ENCODE data around the gene DDIAS.

DDIAS gene

GRCh38 chr11:82873919-82874333 lies 27.6 kb upstream of the DDIAS start:
- no peak for TF ChIP-seq POLR2A (IDR thresholded peaks at IDR 0.05; ENCODE audit: extremely low read depth, insufficient read length)
- no peak for TF ChIP-seq CTCF (IDR thresholded peaks at IDR 0.05; ENCODE audit: low read depth, low read length)
- TF ChIP-seq MYC (IDR thresholded peaks at IDR 0.05; ENCODE audit: low read depth, low read length): no peak
- no peak for TF ChIP-seq MAX (IDR thresholded peaks at IDR 0.05; ENCODE audit: low read depth, low read length)
- no peak overlapping the region for H3K4me3 ChIP-seq (ENCODE audit: low read depth, low read length)
- DNase-seq (ENCODE audit: low read depth): no peak

GRCh38 chr11:82874646-82875523 lies 26.7 kb upstream of the DDIAS start:
- no peak for DNase-seq (ENCODE audit: low read depth)
- TF ChIP-seq CTCF (IDR thresholded peaks at IDR 0.05; ENCODE audit: low read depth, low read length) (no peak), MAX (IDR thresholded peaks at IDR 0.05; ENCODE audit: low read depth, low read length) (no peak), MYC (IDR thresholded peaks at IDR 0.05; ENCODE audit: low read depth, low read length) (no peak), POLR2A (IDR thresholded peaks at IDR 0.05; ENCODE audit: extremely low read depth, insufficient read length) (no peak)

GRCh38 chr11:82883853-82884252 lies 17.7 kb upstream of the DDIAS start:
- TF ChIP-seq MYC (IDR thresholded peaks at IDR 0.05; ENCODE audit: low read depth, low read length): no peak
- no peak for TF ChIP-seq POLR2A (IDR thresholded peaks at IDR 0.05; ENCODE audit: extremely low read depth, insufficient read length)
- TF ChIP-seq MAX (IDR thresholded peaks at IDR 0.05; ENCODE audit: low read depth, low read length): no peak
- TF ChIP-seq CTCF (IDR thresholded peaks at IDR 0.05; ENCODE audit: low read depth, low read length): no peak
- no peak for DNase-seq (ENCODE audit: low read depth)
- H3K4me3 ChIP-seq (ENCODE audit: low read depth, low read length): no peak overlapping the region

More at GRCh38 chr11:82874646-82875523, 26.7 kb upstream of the DDIAS start:
- no peak overlapping the region for H3K4me3 ChIP-seq (ENCODE audit: low read depth, low read length)

- TF ChIP-seq POLR2A (IDR thresholded peaks at IDR 0.05; ENCODE audit: extremely low read depth, insufficient read length) (no peak), CTCF (IDR thresholded peaks at IDR 0.05; ENCODE audit: low read depth, low read length) (no peak), MAX (IDR thresholded peaks at IDR 0.05; ENCODE audit: low read depth, low read length) (no peak), MYC (IDR thresholded peaks at IDR 0.05; ENCODE audit: low read depth, low read length) (no peak)
- DNase-seq (ENCODE audit: low read depth): peak; percentile 66
- H3K4me3 ChIP-seq (ENCODE audit: low read depth, low read length): no peak overlapping the region
Observed at GRCh38 chr11:82889133-82890001, 12.2 kb upstream of the DDIAS start.

- no peak for DNase-seq (ENCODE audit: low read depth)
- H3K4me3 ChIP-seq (ENCODE audit: low read depth, low read length): no peak overlapping the region
- TF ChIP-seq POLR2A (IDR thresholded peaks at IDR 0.05; ENCODE audit: extremely low read depth, insufficient read length) (no peak), MYC (IDR thresholded peaks at IDR 0.05; ENCODE audit: low read depth, low read length) (no peak), CTCF (IDR thresholded peaks at IDR 0.05; ENCODE audit: low read depth, low read length) (no peak), MAX (IDR thresholded peaks at IDR 0.05; ENCODE audit: low read depth, low read length) (no peak)
Observed at GRCh38 chr11:82890002-82890341, 11.6 kb upstream of the DDIAS start.
